ENCODE measurements around the gene TMEM242.

TMEM242 gene

DNA sequence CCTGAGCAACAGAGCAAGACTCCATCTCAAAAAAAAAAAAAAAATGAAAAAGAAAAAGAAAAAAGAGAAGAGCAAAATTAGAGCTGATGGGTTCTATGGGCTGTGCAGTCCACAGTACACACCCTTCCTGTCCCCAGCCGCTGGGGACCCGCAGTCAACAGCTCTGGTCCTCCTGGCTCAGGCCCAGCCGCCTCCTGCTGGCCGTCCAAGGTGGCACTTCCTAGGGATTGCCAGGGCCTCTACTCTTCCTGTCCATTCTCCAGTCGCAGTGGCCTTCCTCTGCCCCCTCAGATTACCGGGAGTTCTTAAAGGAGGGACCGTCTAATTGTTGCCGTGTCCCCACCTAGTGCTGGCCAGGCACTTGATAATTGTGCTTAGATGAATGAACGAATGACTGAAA is 41.7 kb downstream of the TMEM242 start:
- Histone ChIP-seq H2BK15ac (replicated peaks; ENCODE audit: low read depth) (no peak overlapping the region), H3K36me3 (ENCODE audit: control insufficient read depth, insufficient read depth, low read length) (no peaks in the 10 kb centered on the region), H3K4me3 (ENCODE audit: low read length) (no peak overlapping the region), H3K4me1 (ENCODE audit: control insufficient read depth, low read depth, low read length) (no peaks in the 10 kb centered on the region), H2BK5ac (ENCODE audit: low read length) (no peak overlapping the region), H3K9ac (ENCODE audit: low read length) (no peak overlapping the region), H4K5ac (ENCODE audit: low read length) (no peak overlapping the region), H3K23ac (ENCODE audit: low read length) (no peak overlapping the region), H2BK120ac (ENCODE audit: low read depth, low read length) (no peak overlapping the region), H3K79me1 (ENCODE audit: low read length) (no peaks in the 10 kb centered on the region), H3K27me3 (ENCODE audit: insufficient read depth, low read length, poor library complexity) (no peaks in the 10 kb centered on the region), H3K79me2 (ENCODE audit: control insufficient read depth, insufficient read depth, low read length) (no peaks in the 10 kb centered on the region), H3K4me2 (ENCODE audit: low read length) (no peak overlapping the region), H3K27ac (ENCODE audit: low read depth, low read length) (no peak overlapping the region), H3K4ac (ENCODE audit: low read depth, low read length) (no peak overlapping the region), H2AK5ac (ENCODE audit: low read length) (no peak overlapping the region), H4K8ac (ENCODE audit: low read depth, low read length) (no peak overlapping the region), H3K18ac (ENCODE audit: low read length) (no peak overlapping the region), H3K56ac (ENCODE audit: low read length) (no peak overlapping the region)
- no CpG with 5 or more reads among the region's 9 CpGs for WGBS (ENCODE audit: extremely low coverage, insufficient coverage, low lambda C conversion rate)
- peak; percentile 36 for DNase-seq

DNA sequence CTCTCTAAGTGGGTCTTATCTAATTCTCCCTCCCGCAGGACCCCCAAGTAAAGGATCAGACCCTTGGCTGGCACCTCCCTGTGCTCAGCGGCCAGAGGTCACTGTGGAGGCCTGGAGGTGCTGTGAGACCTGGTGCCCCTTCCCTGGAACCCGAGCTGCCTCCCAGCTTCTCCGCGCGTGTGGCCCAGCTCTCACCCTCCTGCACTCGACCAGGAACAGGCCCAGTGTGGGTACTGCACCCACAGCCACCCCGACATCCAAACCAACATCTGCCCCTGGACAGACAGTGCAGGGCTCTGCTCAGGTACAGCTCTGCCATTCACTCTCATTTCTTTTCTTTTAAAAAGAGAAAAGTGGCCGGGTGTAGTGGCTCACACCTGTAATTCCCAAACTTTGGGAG is 42.4 kb downstream of the TMEM242 start:
- Histone ChIP-seq H3K4me1 (ENCODE audit: control insufficient read depth, low read depth, low read length) (no peaks in the 10 kb centered on the region), H3K23ac (ENCODE audit: low read length) (no peak overlapping the region), H3K27me3 (ENCODE audit: insufficient read depth, low read length, poor library complexity) (no peaks in the 10 kb centered on the region), H3K79me2 (ENCODE audit: control insufficient read depth, insufficient read depth, low read length) (no peaks in the 10 kb centered on the region), H2BK120ac (ENCODE audit: low read depth, low read length) (no peak overlapping the region), H4K8ac (ENCODE audit: low read depth, low read length) (no peak overlapping the region), H2BK5ac (ENCODE audit: low read length) (no peak overlapping the region), H2AK5ac (ENCODE audit: low read length) (no peak overlapping the region), H3K27ac (ENCODE audit: low read depth, low read length) (no peak overlapping the region), H3K4me3 (ENCODE audit: low read length) (no peak overlapping the region), H4K5ac (ENCODE audit: low read length) (no peak overlapping the region), H3K36me3 (ENCODE audit: control insufficient read depth, insufficient read depth, low read length) (no peaks in the 10 kb centered on the region), H3K79me1 (ENCODE audit: low read length) (no peaks in the 10 kb centered on the region), H3K56ac (ENCODE audit: low read length) (no peak overlapping the region), H3K4me2 (ENCODE audit: low read length) (no peak overlapping the region), H2BK15ac (replicated peaks; ENCODE audit: low read depth) (no peak overlapping the region), H3K9ac (ENCODE audit: low read length) (no peak overlapping the region), H3K4ac (ENCODE audit: low read depth, low read length) (no peak overlapping the region), H3K18ac (ENCODE audit: low read length) (no peak overlapping the region)
- no CpG with 5 or more reads among the region's 9 CpGs for WGBS (ENCODE audit: extremely low coverage, insufficient coverage, low lambda C conversion rate)
- DNase-seq = no peak

DNA sequence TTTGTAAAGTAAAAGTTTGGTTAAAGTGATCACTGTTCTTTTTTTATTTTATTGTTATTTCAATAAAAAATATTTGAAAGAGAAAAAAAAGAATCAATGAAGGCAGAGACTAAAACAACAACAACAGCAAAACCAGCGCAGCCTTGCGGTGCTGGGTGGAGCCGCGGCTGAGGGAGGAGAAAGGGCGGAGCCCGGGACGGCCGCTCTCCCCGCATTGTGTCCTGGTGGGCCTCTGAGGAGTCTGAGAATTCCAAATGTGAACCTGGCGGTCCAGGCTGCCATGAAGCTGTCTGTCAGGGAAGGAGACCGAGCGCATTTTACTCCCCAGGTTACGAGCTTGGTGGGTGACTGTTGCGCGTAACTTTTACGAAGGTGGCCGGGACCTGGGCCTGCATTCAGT is 43.2 kb downstream of the TMEM242 start:
- Histone ChIP-seq H3K4me2 (ENCODE audit: low read length) (no peak overlapping the region), H3K36me3 (ENCODE audit: control insufficient read depth, insufficient read depth, low read length) (no peaks in the 10 kb centered on the region), H2AK5ac (ENCODE audit: low read length) (no peak overlapping the region), H3K4me3 (ENCODE audit: low read length) (no peak overlapping the region), H3K4me1 (ENCODE audit: control insufficient read depth, low read depth, low read length) (no peaks in the 10 kb centered on the region), H2BK5ac (ENCODE audit: low read length) (no peak overlapping the region), H4K5ac (ENCODE audit: low read length) (no peak overlapping the region), H3K4ac (ENCODE audit: low read depth, low read length) (no peak overlapping the region), H4K8ac (ENCODE audit: low read depth, low read length) (no peak overlapping the region), H2BK120ac (ENCODE audit: low read depth, low read length) (no peak overlapping the region), H3K9ac (ENCODE audit: low read length) (no peak overlapping the region), H3K79me1 (ENCODE audit: low read length) (no peaks in the 10 kb centered on the region), H3K56ac (ENCODE audit: low read length) (peak overlapping the region; percentile 34), H3K27ac (ENCODE audit: low read depth, low read length) (no peak overlapping the region), H2BK15ac (replicated peaks; ENCODE audit: low read depth) (no peak overlapping the region), H3K23ac (ENCODE audit: low read length) (no peak overlapping the region), H3K18ac (ENCODE audit: low read length) (no peak overlapping the region), H3K27me3 (ENCODE audit: insufficient read depth, low read length, poor library complexity) (no peaks in the 10 kb centered on the region), H3K79me2 (ENCODE audit: control insufficient read depth, insufficient read depth, low read length) (no peaks in the 10 kb centered on the region)
- WGBS (ENCODE audit: extremely low coverage, insufficient coverage, low lambda C conversion rate) = no CpG with 5 or more reads among the region's 17 CpGs
- DNase-seq = no peak

DNA sequence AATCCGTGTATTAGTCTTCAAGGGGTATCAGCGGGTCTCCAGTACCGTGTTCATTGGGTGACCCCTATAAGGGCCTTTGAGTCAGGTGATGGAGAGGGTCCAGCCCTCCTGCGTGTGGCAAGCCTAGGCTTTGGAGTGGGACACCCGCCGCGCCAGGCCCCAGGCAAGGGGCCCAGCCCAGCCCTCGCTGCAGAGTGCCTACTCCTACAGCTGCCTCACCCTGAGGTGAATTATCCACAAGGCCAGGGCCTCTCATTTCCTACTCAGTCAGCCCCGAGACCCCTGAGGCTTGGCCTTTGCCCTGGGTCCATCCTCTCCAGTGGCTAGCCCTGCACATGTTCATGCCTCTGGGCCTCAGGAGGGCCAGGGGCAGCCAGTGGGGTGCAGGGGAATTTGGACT is 45.1 kb downstream of the TMEM242 start:
- Histone ChIP-seq H2AK5ac (ENCODE audit: low read length) (no peak overlapping the region), H3K79me1 (ENCODE audit: low read length) (no peaks in the 10 kb centered on the region), H3K4me2 (ENCODE audit: low read length) (no peak overlapping the region), H3K23ac (ENCODE audit: low read length) (no peak overlapping the region), H3K36me3 (ENCODE audit: control insufficient read depth, insufficient read depth, low read length) (no peaks in the 10 kb centered on the region), H2BK5ac (ENCODE audit: low read length) (no peak overlapping the region), H4K8ac (ENCODE audit: low read depth, low read length) (no peak overlapping the region), H2BK120ac (ENCODE audit: low read depth, low read length) (no peak overlapping the region), H3K79me2 (ENCODE audit: control insufficient read depth, insufficient read depth, low read length) (no peaks in the 10 kb centered on the region), H3K4ac (ENCODE audit: low read depth, low read length) (no peak overlapping the region), H2BK15ac (replicated peaks; ENCODE audit: low read depth) (no peak overlapping the region), H3K4me3 (ENCODE audit: low read length) (no peak overlapping the region), H3K56ac (ENCODE audit: low read length) (no peak overlapping the region), H4K5ac (ENCODE audit: low read length) (no peak overlapping the region), H3K9ac (ENCODE audit: low read length) (no peak overlapping the region), H3K27ac (ENCODE audit: low read depth, low read length) (no peak overlapping the region), H3K18ac (ENCODE audit: low read length) (no peak overlapping the region), H3K27me3 (ENCODE audit: insufficient read depth, low read length, poor library complexity) (no peaks in the 10 kb centered on the region), H3K4me1 (ENCODE audit: control insufficient read depth, low read depth, low read length) (no peaks in the 10 kb centered on the region)
- DNase-seq = no peak
- no CpG with 5 or more reads among the region's 9 CpGs for WGBS (ENCODE audit: extremely low coverage, insufficient coverage, low lambda C conversion rate)

DNA sequence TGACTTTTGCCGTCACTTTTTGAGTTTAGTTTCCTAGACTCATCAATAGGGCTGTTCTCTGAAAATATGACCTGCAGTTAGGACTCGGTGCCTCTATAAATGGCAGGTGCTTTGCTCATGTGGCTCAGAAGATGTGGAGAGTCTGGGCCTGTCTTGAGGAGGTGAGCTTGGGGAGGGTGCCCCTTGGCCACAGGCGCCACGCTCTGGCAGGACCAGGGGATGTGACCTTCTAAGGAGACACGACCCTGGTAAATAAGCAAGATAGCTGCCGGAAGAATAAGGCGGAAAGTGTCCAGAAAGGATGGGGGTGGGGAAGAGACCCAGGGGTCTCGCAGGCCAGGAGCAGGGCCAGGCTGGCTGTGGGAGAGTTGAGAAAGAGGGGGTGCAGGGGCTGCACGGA is 46.6 kb downstream of the TMEM242 start:
- Histone ChIP-seq H3K27me3 (ENCODE audit: insufficient read depth, low read length, poor library complexity) (no peaks in the 10 kb centered on the region), H3K79me2 (ENCODE audit: control insufficient read depth, insufficient read depth, low read length) (no peaks in the 10 kb centered on the region), H3K36me3 (ENCODE audit: control insufficient read depth, insufficient read depth, low read length) (no peaks in the 10 kb centered on the region), H4K8ac (ENCODE audit: low read depth, low read length) (no peak overlapping the region), H3K4me1 (ENCODE audit: control insufficient read depth, low read depth, low read length) (no peaks in the 10 kb centered on the region), H3K56ac (ENCODE audit: low read length) (no peak overlapping the region), H2BK15ac (replicated peaks; ENCODE audit: low read depth) (no peak overlapping the region), H2BK5ac (ENCODE audit: low read length) (no peak overlapping the region), H4K5ac (ENCODE audit: low read length) (no peak overlapping the region), H3K27ac (ENCODE audit: low read depth, low read length) (no peak overlapping the region), H3K23ac (ENCODE audit: low read length) (no peak overlapping the region), H2BK120ac (ENCODE audit: low read depth, low read length) (no peak overlapping the region), H2AK5ac (ENCODE audit: low read length) (no peak overlapping the region), H3K4me2 (ENCODE audit: low read length) (no peak overlapping the region), H3K4ac (ENCODE audit: low read depth, low read length) (no peak overlapping the region), H3K18ac (ENCODE audit: low read length) (no peak overlapping the region), H3K4me3 (ENCODE audit: low read length) (no peak overlapping the region), H3K79me1 (ENCODE audit: low read length) (no peaks in the 10 kb centered on the region), H3K9ac (ENCODE audit: low read length) (no peak overlapping the region)
- no peak for DNase-seq
- WGBS (ENCODE audit: extremely low coverage, insufficient coverage, low lambda C conversion rate) = no CpG with 5 or more reads among the region's 9 CpGs

DNA sequence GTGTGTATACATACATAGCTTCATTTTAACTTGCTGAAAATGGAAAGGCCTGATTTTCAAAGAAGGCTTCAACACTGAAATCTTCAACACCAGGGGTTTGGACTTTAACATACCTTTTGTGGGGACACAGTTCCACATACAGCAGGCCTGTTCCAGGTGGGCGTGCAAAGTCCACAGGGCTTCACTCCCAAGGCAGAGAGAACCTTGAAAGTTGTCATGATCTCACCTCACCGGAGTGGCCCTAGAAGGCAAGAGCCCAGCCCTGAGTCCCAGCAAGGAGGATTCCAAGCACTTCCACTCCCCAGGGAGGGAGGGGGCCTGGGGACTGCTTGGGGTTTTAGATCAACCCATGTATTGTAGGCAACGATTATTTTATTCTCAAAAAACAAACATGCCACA is 47.2 kb downstream of the TMEM242 start:
- no peaks in the 10 kb centered on the region for H3K79me1 ChIP-seq (ENCODE audit: low read length)
- H2BK120ac ChIP-seq (ENCODE audit: low read depth, low read length) = no peak overlapping the region
- no peak overlapping the region for H3K4ac ChIP-seq (ENCODE audit: low read depth, low read length)
- no peak overlapping the region for H3K9ac ChIP-seq (ENCODE audit: low read length)
- no peak overlapping the region for H3K23ac ChIP-seq (ENCODE audit: low read length)
- no peaks in the 10 kb centered on the region for H3K36me3 ChIP-seq (ENCODE audit: control insufficient read depth, insufficient read depth, low read length)
- H3K4me2 ChIP-seq (ENCODE audit: low read length) = no peak overlapping the region
- no peak overlapping the region for H4K8ac ChIP-seq (ENCODE audit: low read depth, low read length)
- H2BK5ac ChIP-seq (ENCODE audit: low read length) = no peak overlapping the region
- WGBS (ENCODE audit: extremely low coverage, insufficient coverage, low lambda C conversion rate) = no CpG with 5 or more reads among the region's 3 CpGs
- no peak overlapping the region for H2BK15ac ChIP-seq (replicated peaks; ENCODE audit: low read depth)
- no peaks in the 10 kb centered on the region for H3K27me3 ChIP-seq (ENCODE audit: insufficient read depth, low read length, poor library complexity)
- H3K18ac ChIP-seq (ENCODE audit: low read length) = no peak overlapping the region
- DNase-seq = no peak
- H3K4me3 ChIP-seq (ENCODE audit: low read length) = no peak overlapping the region
- H3K79me2 ChIP-seq (ENCODE audit: control insufficient read depth, insufficient read depth, low read length) = no peaks in the 10 kb centered on the region
- H4K5ac ChIP-seq (ENCODE audit: low read length) = no peak overlapping the region
- H3K4me1 ChIP-seq (ENCODE audit: control insufficient read depth, low read depth, low read length) = no peaks in the 10 kb centered on the region
- H3K27ac ChIP-seq (ENCODE audit: low read depth, low read length) = no peak overlapping the region
- no peak overlapping the region for H3K56ac ChIP-seq (ENCODE audit: low read length)
- no peak overlapping the region for H2AK5ac ChIP-seq (ENCODE audit: low read length)
